Myocyte (in vitro differentiated cells): ENCODE data around the gene TTC33. TPM values are rescaled to one million over a fixed set of nuclear protein-coding genes. Genes with fewer than 3 reads are reported as not detected.
A peak's percentile ranks its signal among the peaks of the same experiment; 100 is the strongest.
"Not testable (repeated sequence)": the region's sequence is repeated elsewhere in the genome, so short reads cannot be mapped to it uniquely, and the experiment has no call there.

Source experiments
- DNase-seq: peaks from one replicate; pipeline ENCODE4 v3.0.0-alpha.2; 2012; ENCODE audit warnings: low read depth
- total RNA-seq: library from RNA; depleted of rRNA; stranded (reverse); fragments of >200 nt; gene quantifications from 2 replicates; pipeline ENCODE4 v1.2.3, GENCODE V29; 2014

The TTC33 gene
- total RNA-seq, 1 donor from 2014 or later = 26.7 TPM

DNA sequence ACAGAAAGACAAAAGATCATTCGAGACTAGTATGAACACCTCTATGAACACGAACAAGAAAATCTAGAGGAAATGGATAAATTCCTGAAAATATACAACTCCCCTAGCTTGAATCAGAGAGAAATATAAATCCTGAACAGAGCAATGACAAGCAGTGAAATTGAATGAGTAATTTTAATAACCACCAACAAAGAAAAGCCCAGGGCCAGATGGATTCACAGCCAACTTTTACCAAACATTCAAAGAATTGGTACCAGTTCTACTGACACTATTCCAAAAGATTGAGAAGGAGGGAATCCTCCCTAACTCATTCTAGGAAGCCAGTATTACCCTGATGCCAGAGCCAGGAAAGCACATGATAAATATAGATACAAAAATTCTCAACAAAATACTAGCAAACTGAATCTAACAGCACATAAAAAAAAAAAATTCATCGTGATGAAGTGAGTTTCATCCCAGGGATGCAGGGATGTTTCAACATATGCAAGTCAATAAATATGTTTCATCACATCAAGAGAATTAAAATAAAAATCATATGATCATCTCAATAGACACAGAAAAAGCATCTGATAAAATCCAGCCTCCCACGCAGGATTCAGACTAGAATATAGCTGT, 101.3 kb downstream of the TTC33 start:
- no peak for DNase-seq

DNA sequence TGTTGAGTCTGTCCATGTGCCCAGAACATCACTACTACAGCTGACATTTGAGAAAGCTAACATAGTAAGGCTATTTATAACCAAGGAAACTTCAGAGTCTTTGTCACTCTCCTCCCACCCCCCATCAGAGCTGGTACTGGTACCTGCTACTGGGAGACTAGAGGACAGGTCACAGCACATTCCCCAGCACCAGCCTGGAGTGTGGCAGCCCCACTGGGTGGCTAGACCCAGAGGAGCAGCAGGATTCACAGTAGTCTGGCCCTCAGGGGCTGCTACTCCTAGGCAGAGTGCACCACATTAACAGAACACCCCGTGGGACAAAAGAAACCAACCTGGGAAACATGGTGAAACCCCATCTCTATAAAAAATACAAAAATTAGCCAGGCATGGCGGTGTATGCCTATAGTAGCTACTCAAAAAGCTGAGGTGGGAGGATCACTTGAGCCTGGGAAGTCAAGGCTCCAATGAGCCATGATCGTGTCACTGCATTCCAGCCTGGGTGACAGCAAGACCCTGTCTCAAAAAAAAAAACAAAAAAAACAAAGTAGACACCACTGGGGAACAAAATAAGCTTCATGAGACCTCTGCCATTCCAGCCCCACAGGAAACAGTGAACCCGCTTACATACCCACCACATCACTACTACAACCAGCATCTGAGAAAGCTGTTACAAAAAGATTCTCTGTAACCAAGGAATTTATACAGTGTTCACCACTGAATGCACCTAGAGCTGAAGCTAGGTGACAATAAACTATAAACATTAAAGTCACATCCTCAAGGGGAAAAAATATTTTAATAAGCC, 102.3 kb downstream of the TTC33 start:
- peak; percentile 41 for DNase-seq

DNA sequence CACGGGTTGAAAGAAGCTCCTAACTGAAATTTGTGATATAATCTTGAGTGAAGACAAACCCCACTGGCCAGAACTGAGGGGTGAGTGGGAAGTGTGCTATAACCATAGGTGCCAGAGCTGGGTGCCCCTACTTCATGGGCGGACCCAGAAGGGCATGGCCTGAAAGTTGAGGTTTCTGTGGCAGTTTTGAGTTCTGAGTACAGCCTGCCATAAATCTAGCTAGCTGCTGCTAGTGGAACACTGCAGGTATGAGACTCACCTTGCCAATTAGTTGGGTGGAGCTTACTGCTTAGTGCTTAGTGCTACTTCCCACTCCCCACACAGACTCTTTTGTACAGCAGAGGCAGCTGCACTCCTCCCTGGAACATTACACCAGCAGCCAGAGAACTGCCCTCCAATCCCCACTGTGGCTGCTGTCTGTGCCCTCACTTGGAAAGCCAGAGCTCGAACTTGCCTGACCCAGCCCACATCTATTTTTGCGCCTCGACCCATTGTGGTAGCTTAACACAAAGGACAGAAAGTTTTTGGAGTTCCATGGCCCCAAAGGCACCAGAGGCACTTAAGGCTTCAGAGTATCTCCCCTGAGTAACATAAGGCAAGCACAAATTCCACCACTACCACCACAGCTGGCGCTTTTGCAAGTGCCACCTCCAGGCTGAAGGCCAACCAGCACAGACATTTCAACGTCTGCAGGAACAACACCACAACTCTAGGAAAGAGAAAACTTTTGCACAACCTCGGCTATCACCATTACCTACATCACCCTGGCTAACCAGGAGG, 103.1 kb downstream of the TTC33 start:
- DNase-seq = peak; percentile 58

DNA sequence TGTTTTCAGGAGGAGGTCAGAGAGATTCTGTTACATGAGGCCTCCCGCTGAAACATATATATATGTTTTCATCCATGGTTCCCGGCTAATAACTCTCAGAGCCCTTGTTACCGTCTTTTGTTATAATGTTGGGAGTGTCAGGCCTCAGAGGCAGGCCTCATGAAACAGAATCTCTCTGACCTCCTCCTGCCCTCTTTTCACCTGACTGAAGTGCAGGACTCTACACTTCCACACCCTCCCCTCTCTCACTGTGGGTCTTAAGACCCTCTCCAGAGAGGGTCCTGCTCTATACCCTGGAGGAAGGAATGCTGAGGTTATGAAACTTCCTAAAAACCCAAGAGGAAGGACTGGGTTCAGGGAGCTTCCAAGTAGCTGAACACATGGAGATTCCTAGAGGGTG, 104.6 kb downstream of the TTC33 start:
- DNase-seq = no peak

DNA sequence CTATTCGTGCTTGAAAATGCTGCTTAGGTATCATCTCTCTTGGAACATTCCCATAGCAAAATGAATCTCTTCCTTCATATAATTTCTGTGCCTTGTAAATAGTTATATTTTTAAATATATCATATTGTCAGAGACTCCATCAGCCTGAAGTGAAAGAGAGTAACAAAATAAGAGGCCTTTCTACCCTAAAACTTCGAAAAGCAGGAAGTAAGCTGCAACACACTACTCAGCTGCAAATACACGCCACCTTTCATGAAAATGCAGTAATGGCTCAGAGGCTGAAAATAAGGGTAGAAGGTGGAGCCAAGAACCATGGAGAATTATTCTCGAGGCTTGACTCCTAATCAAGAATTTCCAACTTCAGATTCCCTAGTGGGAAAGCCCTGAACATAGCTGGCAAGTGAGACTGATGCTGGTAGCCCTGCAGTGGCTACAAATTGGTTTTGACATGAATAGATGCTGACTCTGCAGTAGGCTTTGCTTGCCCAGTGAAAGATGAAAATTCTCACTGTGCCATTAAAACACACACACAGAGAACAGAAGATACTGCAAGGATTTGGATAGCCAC, 106.2 kb downstream of the TTC33 start:
- DNase-seq = peak; percentile 25

DNA sequence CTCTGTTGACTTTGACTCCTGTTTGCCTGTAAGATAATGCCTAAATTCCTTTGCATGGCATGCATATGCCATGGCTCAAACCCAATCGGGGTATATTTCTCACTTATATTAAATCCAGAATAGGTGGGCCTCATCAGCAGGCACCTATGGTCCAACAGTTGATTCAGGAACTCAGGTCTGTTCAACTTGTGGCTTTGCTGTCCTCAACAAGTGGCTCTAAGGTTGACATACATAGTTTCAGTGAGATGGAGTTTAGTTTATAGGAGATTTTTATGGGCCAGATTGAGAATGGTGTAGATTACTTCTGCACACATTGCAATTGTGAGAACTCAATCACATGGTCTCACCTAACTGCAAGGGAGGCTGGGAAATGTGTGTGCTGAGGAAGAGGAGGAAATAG, 107.6 kb downstream of the TTC33 start:
- DNase-seq = no peak

DNA sequence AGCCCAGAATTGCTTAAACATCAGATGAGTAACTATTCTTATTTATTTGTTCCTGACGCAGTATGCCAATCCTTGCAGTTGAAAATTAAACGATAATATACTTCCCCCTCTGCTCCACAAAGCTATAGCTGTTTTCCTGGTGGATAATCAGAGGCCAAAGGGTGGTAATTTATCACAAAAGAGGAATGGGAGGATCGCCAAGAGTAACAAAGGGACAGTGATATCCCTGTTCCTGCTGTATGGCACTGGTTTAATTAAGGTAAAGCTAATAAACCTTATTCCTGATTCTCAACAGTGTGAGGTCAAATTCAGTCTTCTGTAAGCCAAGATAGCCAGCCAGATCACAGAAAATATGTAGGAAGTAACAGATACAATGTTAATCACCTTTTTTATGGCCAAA, 109.5 kb downstream of the TTC33 start:
- DNase-seq = no peak

DNA sequence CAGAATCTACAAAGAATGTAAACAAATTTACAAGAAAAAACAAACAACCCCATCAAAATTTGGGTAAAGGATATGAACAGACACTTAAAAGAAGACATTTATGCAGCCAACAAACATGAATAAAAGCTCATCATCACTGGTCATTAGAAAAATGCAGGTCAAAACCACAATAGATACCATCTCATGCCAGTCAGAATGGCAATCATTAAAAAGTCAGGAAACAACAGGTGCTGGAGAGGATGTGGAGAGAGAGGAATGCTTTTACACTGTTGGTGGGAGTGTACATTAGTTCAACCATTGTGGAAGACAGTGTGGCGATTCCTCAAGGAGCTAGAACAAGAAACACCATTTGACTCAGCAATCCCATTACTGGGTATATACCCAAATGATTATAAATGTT, 116.2 kb downstream of the TTC33 start:
- not testable (repeated sequence) for DNase-seq

DNA sequence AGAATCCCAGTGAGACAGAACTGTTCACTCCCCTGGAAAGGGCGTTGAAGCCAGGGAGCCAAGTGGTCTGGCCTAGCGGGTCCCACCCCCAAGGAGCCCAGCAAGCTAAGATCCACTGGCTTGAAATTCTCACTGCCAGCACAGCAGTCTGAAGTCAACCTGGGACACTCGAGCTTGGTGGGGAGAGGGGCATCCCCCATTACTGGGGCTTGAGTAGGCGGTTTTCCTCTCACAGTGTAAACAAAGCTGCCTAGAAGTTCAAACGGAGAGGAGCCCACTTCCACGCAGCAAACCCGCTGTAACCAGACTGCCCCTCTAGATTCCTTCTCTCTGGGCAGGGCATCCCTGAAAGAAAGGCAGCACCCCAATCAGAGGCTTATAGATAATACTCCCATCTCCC, 121.2 kb downstream of the TTC33 start:
- no peak for DNase-seq

DNA sequence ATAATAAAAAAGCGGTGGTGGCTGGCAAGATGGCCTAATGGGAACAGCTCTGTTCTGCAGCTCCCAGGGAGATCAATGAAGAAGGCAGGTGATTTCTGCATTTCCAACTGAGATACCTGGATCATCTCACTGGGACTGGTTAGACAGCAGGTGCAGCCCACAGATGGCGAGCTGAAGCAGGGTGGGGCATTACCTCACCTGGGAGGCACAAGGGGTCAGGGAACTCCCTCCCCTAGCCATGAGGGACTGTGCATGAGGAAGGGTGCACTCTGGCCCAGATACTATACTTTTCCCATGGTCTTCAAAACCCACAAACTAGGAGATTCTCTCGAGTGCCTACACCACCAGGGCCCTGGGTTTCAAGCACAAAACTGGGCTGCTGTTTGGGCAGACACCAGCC, 121.6 kb downstream of the TTC33 start:
- no peak for DNase-seq

DNA sequence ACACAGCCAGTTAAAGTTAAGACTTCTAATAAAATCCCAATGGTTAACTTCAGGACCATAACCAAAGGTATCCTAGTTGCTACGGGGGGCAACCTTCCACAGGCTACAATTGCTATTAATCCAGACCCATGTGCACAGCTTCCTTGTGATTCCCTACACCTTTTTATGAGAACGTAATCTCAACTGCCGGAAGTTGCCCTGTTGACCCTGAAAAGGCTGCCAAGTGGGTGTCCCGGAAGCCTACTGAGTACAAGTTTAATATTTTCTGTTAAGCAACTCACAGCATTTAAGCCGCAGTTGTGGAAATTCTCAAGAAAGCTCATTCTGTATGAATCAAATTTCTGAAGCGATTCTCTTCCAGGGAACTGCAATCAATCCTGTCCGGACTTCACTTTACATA, 124.5 kb downstream of the TTC33 start:
- DNase-seq = no peak

DNA sequence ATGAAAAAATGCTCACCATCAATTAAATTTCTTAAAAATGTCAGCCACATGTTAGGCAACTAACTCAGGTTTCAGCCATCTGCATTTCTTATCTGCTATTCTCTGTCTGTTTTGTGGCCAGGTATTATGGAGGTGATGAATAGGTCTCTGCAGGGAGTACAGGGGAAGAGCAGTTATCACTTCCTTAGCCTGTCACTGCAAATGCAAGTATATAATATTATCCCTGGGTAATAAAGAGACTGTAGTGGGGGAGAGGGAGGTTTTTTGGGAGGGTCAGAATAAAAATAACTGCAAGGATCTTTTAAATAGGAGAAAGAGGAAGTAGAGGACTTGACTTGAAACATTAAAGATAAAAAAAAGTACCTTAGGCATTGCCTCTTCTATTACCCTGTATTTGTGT, 125.6 kb downstream of the TTC33 start:
- no peak for DNase-seq

DNA sequence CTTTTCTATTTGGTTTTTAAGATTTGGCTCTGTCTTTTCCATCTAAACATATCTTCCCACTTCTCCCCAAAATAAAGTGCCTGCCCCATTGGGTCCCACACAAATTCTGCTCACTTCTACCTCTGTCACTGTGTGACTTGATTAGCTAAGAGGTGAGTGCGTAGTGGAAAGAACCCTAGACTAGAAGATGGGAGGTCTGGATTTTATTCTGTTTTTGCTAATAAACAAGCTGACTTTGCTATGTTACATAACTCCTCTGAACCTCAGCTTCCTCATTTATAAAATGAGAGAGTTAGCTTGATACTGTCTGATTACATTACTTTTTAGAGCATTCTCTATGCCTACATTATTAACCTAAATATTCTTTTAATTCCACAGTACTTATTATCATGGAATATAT, 127.4 kb downstream of the TTC33 start:
- DNase-seq = no peak

DNA sequence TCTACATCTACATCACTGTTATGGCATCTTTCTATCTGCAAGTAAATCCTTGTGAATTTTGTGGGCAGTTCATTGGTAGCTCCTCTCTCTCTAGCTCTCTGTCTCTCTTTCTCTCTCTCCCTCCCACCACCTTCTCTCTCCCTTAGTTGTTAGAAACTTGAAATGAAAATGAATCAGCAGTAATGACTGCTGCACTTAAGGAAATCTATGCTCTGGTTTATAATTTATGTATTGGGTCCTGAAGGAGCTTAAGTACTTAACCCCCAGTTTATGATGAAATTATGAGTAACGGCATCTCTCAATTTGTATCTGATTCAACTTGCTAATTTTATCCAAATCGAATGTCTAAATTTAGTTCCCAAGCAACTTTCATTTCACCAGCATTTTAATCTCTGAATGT, 128.1 kb downstream of the TTC33 start:
- DNase-seq = peak; percentile 42

DNA sequence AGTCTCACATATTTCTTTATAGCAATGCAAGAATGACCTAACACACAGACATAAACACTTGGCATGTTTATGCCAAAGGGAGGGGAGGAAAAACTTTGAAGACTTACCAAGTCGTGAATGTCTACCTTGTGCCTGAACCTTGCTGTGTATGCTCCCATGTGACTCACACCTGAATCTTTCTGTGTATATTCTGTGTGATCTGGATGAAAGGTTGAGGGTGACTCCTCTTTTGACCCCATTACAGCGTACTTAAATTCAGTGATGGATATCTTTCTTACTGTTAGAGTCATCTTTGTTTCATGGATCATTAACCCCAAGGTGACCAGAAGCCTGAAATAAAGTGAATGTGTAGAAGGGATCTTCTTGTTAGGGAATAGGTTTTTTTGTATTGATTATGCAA, 129.0 kb downstream of the TTC33 start:
- no peak for DNase-seq

DNA sequence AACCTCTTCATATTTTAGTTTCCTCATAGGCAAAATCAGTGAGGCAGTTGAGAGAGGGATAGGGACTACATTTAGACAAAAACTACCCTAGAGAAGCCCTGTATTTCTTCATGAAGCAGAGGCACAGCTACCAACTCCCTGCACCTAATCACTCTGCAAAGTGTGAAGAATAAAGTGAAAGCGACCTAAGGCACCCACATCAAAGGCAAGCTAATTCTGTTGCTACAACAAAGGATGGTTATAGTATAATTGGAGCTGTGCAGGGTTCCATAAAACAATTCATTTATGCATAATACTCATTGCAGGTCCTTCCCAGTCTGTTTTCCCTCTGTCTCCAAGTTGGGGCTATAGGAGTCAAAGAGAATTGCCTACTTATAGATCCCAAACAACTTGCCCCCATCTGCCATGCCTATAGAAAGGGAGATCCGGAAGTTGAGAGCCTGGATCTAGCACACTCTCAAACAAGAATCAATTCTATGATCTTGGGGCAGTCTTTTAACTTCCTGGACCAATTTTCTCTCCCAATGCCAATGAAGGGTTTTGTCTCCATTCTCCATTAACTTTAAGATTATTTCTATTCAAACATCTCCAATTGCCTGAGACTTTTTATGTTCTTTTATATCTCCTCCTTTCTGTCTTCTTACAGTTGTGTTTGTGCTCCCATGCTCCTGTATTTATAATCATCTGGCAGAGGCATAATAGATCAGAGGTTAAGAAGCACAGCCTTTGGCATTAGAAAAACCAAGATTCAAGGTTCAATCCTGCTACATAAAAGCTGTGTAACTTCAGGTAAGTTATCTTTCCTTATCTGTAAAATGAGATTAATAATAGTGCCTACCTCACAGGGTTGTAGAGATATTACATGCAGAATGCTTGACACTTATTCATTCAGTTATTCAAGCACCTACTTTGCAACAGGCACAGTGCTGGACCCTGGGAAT, 132.0 kb downstream of the TTC33 start:
- no peak for DNase-seq

DNA sequence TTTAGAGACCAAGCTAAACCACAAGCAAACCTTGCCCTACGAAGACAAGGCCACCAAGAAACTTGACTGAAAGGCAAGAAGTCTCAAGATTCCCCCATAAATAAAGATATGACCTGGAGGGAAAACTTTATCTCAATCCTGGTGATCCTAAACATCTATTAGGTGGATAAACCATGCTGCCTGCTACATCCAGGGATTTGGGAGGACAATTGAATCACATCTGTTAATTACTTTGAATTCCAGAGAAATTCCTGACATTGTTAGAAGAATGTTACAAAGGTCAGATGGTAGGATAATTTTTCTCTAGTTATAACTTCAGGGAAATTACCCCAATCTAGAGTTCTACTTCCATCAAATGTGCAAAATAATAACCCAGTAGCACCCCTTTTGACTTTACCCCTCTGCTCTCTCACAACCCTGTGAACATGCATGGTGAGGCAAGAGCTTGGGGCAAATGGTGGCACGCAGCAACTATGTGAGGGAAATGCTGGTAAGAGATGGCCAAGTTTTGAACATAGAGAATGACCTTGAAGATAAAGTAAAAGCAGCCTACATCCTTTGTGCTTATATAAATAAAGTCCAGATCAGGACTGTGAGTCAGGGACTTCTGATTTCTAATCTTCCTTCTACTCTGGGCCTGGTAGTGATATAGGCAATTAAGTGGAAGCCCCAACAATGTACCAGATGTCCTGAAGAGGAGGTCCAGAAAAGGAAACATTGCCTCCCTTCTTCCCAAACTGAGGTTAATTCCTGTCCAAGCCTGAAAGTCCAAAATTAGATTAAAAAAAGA, 133.1 kb downstream of the TTC33 start:
- no peak for DNase-seq

DNA sequence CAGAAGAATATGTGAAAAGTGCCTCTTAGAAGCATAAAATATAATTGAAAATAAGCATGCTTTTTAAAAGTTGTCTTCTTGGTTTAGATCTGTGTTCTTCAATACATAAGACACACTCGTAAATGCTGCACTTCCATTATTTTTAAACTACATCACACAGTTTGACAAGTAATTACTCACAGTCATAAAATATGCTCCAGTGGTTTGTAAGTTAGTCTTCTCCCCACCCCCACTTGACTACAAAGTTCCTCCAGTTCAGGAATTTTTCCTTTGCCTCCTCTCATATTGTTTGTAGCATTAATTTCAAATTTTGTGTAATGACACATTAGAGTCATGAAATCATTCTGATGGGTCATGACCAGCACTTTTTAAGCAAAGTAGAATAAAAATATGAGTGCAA, 136.3 kb downstream of the TTC33 start:
- no peak for DNase-seq

DNA sequence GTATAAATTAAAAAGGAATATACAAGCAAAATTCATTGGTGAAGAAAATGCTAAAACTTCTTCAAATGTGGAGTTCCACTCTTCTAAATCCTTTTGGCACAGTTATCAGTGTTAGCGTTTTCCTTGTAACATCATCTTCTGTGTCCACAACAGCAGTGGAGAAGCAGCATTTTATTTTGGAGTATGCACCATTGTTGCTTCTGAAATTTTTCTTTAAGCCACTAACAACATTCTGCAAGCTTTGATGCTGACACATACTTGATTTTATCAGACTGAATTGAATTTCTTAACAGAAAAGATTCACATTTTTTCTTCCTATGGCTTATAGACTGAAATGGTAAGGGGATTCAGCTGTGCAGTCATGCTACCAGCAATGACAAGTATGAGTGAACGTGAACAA, 136.8 kb downstream of the TTC33 start:
- no peak for DNase-seq

DNA sequence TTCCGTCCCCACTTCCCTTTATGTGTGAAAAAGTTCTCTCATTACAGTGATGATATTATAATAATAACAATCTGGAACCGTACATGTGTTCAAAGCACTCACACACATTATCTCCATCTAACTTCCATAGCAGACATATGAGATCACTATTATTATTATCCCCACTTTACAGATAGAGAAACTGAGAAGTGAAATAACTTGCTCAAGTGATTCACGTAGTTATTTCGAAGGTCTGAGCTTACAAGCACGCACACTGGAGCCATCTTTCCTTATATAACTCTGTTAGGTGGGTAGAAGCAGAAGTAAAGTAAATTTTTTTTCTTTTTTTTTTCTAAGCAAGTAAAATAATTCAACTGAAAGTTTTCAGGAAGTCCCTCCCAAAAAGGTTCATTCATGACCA, 139.0 kb downstream of the TTC33 start:
- no peak for DNase-seq
